H9 (cell line): Measurements from ENCODE around the gene FHIT. TPM values are rescaled to one million over a fixed set of nuclear protein-coding genes. Genes with fewer than 3 reads are reported as not detected.

Source experiments
- DNase-seq: peaks from one replicate; pipeline ENCODE4 v3.0.0-alpha.2; 2017
- H2AFZ ChIP-seq: one replicate; pipeline ENCODE4 v1.6.1; 2013; ENCODE audit warnings: mild to moderate bottlenecking, low read length, control low read depth, moderate library complexity
- H2AK5ac ChIP-seq: 2 replicates; pipeline ENCODE4 v1.6.1; 2013; ENCODE audit warnings: low read length, control low read depth, mixed read lengths; ENCODE audit not compliant: insufficient read length
- H2BK120ac ChIP-seq: one replicate; pipeline ENCODE4 v1.6.1; 2013; ENCODE audit warnings: low read depth, mild to moderate bottlenecking, low read length, control low read depth, inconsistent platforms; ENCODE audit not compliant: poor library complexity, severe bottlenecking
- H2BK12ac ChIP-seq: 2 replicates; pipeline ENCODE4 v1.6.1; 2013; ENCODE audit warnings: low read length, control low read depth, mixed read lengths, low read depth; ENCODE audit not compliant: insufficient read length
- H2BK15ac ChIP-seq: 2 replicates; pipeline ENCODE4 v1.6.1; 2013; ENCODE audit warnings: low read depth, low read length, control low read depth
- H2BK20ac ChIP-seq: one replicate; pipeline ENCODE4 v1.6.1; 2013; ENCODE audit warnings: low read depth, mild to moderate bottlenecking, low read length, control low read depth, inconsistent platforms; ENCODE audit not compliant: poor library complexity, severe bottlenecking
- H2BK5ac ChIP-seq: 2 replicates; pipeline ENCODE4 v1.6.1; 2013; ENCODE audit warnings: low read length, control low read depth, mixed read lengths; ENCODE audit not compliant: insufficient read length
- H3K14ac ChIP-seq: 2 replicates; pipeline ENCODE4 v1.6.1; 2013; ENCODE audit warnings: low read length, control low read depth; ENCODE audit not compliant: insufficient read depth
- H3K18ac ChIP-seq: 2 replicates; pipeline ENCODE4 v1.6.1; 2013; ENCODE audit warnings: low read depth, mild to moderate bottlenecking, mixed read lengths, low read length, control low read depth; ENCODE audit not compliant: insufficient read length
- H3K23ac ChIP-seq: 2 replicates; pipeline ENCODE4 v1.6.1; 2013; ENCODE audit warnings: low read length, control low read depth, mixed read lengths, low read depth; ENCODE audit not compliant: insufficient read length
- H3K23me2 ChIP-seq: 2 replicates; pipeline ENCODE4 v1.6.1; 2013; ENCODE audit warnings: low read depth, mild to moderate bottlenecking, mixed read lengths, low read length, control low read depth; ENCODE audit not compliant: insufficient read length, poor library complexity, severe bottlenecking
- H3K27ac ChIP-seq: 2 replicates; pipeline ENCODE4 v1.5.1; 2013; ENCODE audit warnings: low read length, control low read depth, mixed read lengths, low read depth; ENCODE audit not compliant: insufficient read length
- H3K27me3 ChIP-seq: 2 replicates; pipeline ENCODE4 v1.6.1; 2013; ENCODE audit warnings: low read length, control low read depth, inconsistent platforms; ENCODE audit not compliant: insufficient read depth
- H3K4ac ChIP-seq: 2 replicates; pipeline ENCODE4 v1.6.1; 2013; ENCODE audit warnings: low read depth, mild to moderate bottlenecking, control low read depth, inconsistent platforms, low read length, moderate library complexity
- H3K4me1 ChIP-seq: 2 replicates; pipeline ENCODE4 v1.6.1; 2013; ENCODE audit warnings: low read length, control low read depth, inconsistent platforms; ENCODE audit not compliant: insufficient read depth
- H3K4me2 ChIP-seq: 2 replicates; pipeline ENCODE4 v1.6.1; 2013; ENCODE audit warnings: low read length, control low read depth, mixed read lengths; ENCODE audit not compliant: insufficient read length, insufficient read depth
- H3K56ac ChIP-seq: 2 replicates; pipeline ENCODE4 v1.6.1; 2013; ENCODE audit warnings: low read depth, mild to moderate bottlenecking, mixed read lengths, low read length, control low read depth; ENCODE audit not compliant: insufficient read length
- H3K79me1 ChIP-seq: 2 replicates; pipeline ENCODE4 v1.6.1; 2013; ENCODE audit warnings: low read depth, mild to moderate bottlenecking, moderate library complexity, low read length, control low read depth, inconsistent platforms; ENCODE audit not compliant: insufficient read depth, poor library complexity, severe bottlenecking
- H3K79me2 ChIP-seq: 2 replicates; pipeline ENCODE4 v1.6.1; 2013; ENCODE audit warnings: low read length, control low read depth, inconsistent platforms; ENCODE audit not compliant: insufficient read depth
- H3K9ac ChIP-seq: 2 replicates; pipeline ENCODE4 v1.6.1; 2013; ENCODE audit warnings: low read length, control low read depth, mixed read lengths; ENCODE audit not compliant: insufficient read length; ENCODE audit errors: extremely low read depth
- H3K9me3 ChIP-seq: one replicate; pipeline ENCODE4 v1.6.1; 2013; ENCODE audit warnings: low read depth, low read length, inconsistent platforms; ENCODE audit not compliant: control insufficient read depth
- H3T11ph ChIP-seq: one replicate; pipeline ENCODE4 v1.6.1; 2013; ENCODE audit warnings: mild to moderate bottlenecking, low read length, control low read depth, inconsistent platforms
- H4K20me1 ChIP-seq: one replicate; pipeline ENCODE4 v1.6.1; 2013; ENCODE audit not compliant: control insufficient read depth, insufficient read length, insufficient read depth
- H4K5ac ChIP-seq: 2 replicates; pipeline ENCODE4 v1.6.1; 2013; ENCODE audit warnings: low read depth, mild to moderate bottlenecking, mixed read lengths, low read length, control low read depth; ENCODE audit not compliant: insufficient read length
- H4K8ac ChIP-seq: replicated peaks from 2 replicates; pipeline ENCODE4 v1.6.1; 2013; ENCODE audit warnings: low read length, control low read depth, mixed read lengths, low read depth; ENCODE audit not compliant: insufficient read length
- H4K91ac ChIP-seq: 2 replicates; pipeline ENCODE4 v1.6.1; 2013; ENCODE audit warnings: low read depth, mild to moderate bottlenecking, moderate library complexity, mixed read lengths, low read length, control low read depth; ENCODE audit not compliant: insufficient read length
- H3K27ac Mint-ChIP-seq, 3 experiments: 2 replicates in 2 of 3; 3 replicates in 1 of 3; pipeline ENCODE4 v1.8.0; 2020 to 2021; ENCODE audit warnings: mixed read lengths in 3 of 3, mild to moderate bottlenecking in 1 of 3, moderate library complexity in 1 of 3
- H3K27me3 Mint-ChIP-seq: 2 replicates; pipeline ENCODE4 v1.8.0; 2021; ENCODE audit warnings: low read depth, mild to moderate bottlenecking, moderate library complexity, mixed read lengths
- H3K36me3 Mint-ChIP-seq, 3 experiments: 2 replicates in 2 of 3; 3 replicates in 1 of 3; pipeline ENCODE4 v1.8.0; 2020 to 2021; ENCODE audit warnings: low read depth in 3 of 3, mixed read lengths in 3 of 3; ENCODE audit not compliant: insufficient read depth in 1 of 3
- H3K4me1 Mint-ChIP-seq, 2 experiments: 2 replicates each; pipeline ENCODE4 v1.8.0; 2020; ENCODE audit warnings: mixed read lengths in 2 of 2
- H3K4me3 Mint-ChIP-seq, 2 experiments: 2 replicates in 1 of 2; 3 replicates in 1 of 2; pipeline ENCODE4 v1.8.0; 2020 to 2021; ENCODE audit warnings: mild to moderate bottlenecking in 2 of 2, mixed read lengths in 2 of 2, moderate library complexity in 1 of 2
- H3K9me3 Mint-ChIP-seq, 2 experiments: 2 replicates in 1 of 2; 3 replicates in 1 of 2; pipeline ENCODE4 v1.8.0; 2020; ENCODE audit warnings: mild to moderate bottlenecking in 2 of 2, mixed read lengths in 2 of 2, moderate library complexity in 1 of 2
- WGBS: extraction: QIAGEN DNeasy Blood & Tissue Kit; methylation state at CpG from one replicate; pipeline ENCODE4 v1.1.7; 2013; ENCODE audit warnings: missing lambda C conversion rate, low lambda C conversion rate, mixed read lengths; ENCODE audit not compliant: insufficient read length; ENCODE audit errors: extremely low coverage; 5-methylcytosine and 5-hydroxymethylcytosine counted together
- total RNA-seq: library from RNA; stranded (reverse); gene quantifications from 2 replicates; pipeline ENCODE4 v1.2.1, GENCODE V29; 2021
- TF ChIP-seq, protein P1 (sequence below): fragments of 200-600 bp; sonication (generic); conservative IDR thresholded peaks from 3 replicates; pipeline ENCODE4 v1.8.0; 2021; ENCODE audit warnings: antibody characterized with exemption, mild to moderate bottlenecking

FHIT gene
- total RNA-seq, 1 experiment from 2014 or later, result 3.0 TPM

DNA sequence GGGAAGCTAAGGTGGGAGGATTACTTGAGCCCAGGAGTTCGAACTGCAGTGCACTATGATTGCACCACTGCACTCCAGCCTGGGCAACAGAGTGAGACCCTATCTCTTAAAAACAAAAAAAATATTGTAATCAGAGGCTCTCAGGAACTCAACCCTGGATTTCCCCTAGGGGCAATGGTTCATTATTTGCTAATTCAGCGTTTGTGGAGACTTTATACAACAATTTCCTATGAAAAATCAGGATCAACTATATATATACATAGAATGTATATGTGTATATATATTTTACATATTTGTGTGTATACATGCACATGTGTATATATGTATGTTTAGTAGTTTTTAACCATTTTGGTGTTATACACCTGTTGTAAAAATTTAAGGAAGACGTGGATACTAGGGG lies 463.1 kb downstream of the FHIT start:
- Histone ChIP-seq H2BK15ac (no peak overlapping the region), H3K27ac (no peak overlapping the region), H2BK5ac (no peak overlapping the region), H3K18ac (no peak overlapping the region), H3K79me1 (no peaks in the 10 kb centered on the region), H2BK12ac (no peak overlapping the region), H2AFZ (no peak overlapping the region), H3K9me3 (no peaks in the 10 kb centered on the region), H2BK120ac (no peak overlapping the region), H2BK20ac (no peak overlapping the region), H4K20me1 (no peaks in the 10 kb centered on the region), H3K4ac (no peak overlapping the region), H3K56ac (no peak overlapping the region), H2AK5ac (no peak overlapping the region), H3K4me2 (no peak overlapping the region), H3K79me2 (no peaks in the 10 kb centered on the region), H3K23ac (no peak overlapping the region), H3T11ph (no peak overlapping the region), H3K9ac (no peak overlapping the region), H4K8ac (no peak overlapping the region), H3K23me2 (no peaks in the 10 kb centered on the region), H3K27me3 (no peaks in the 10 kb centered on the region), H3K4me1 (no peaks in the 10 kb centered on the region), H4K91ac (no peak overlapping the region), H4K5ac (no peak overlapping the region), H3K14ac (no peak overlapping the region)
- H3K4me3 Mint-ChIP-seq, result no peak overlapping the region
- no CpG with 5 or more reads among the region's 3 CpGs for WGBS
- TF ChIP-seq, protein P1, sequence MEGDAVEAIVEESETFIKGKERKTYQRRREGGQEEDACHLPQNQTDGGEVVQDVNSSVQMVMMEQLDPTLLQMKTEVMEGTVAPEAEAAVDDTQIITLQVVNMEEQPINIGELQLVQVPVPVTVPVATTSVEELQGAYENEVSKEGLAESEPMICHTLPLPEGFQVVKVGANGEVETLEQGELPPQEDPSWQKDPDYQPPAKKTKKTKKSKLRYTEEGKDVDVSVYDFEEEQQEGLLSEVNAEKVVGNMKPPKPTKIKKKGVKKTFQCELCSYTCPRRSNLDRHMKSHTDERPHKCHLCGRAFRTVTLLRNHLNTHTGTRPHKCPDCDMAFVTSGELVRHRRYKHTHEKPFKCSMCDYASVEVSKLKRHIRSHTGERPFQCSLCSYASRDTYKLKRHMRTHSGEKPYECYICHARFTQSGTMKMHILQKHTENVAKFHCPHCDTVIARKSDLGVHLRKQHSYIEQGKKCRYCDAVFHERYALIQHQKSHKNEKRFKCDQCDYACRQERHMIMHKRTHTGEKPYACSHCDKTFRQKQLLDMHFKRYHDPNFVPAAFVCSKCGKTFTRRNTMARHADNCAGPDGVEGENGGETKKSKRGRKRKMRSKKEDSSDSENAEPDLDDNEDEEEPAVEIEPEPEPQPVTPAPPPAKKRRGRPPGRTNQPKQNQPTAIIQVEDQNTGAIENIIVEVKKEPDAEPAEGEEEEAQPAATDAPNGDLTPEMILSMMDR, result no peak
- H3K9me3 Mint-ChIP-seq, result peaks cover under 1 to 3% of the 10 kb centered on the region in 2 experiments; a peak in 3 of 5 replicates
- peaks cover 2 to 4% (median 3%) of the 10 kb centered on the region in 3 experiments; a peak in 4 of 7 replicates for H3K36me3 Mint-ChIP-seq
- H3K27me3 Mint-ChIP-seq, result no peaks in the 10 kb centered on the region; the same call in 1 of the 2 replicates
- no peak for DNase-seq
- no peak overlapping the region for H3K27ac Mint-ChIP-seq
- H3K4me1 Mint-ChIP-seq, result peaks cover 13 to 15% of the 10 kb centered on the region in 2 experiments
